ENCODE measurements around the gene CLDN14.

Gene CLDN14, protein sequence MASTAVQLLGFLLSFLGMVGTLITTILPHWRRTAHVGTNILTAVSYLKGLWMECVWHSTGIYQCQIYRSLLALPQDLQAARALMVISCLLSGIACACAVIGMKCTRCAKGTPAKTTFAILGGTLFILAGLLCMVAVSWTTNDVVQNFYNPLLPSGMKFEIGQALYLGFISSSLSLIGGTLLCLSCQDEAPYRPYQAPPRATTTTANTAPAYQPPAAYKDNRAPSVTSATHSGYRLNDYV

DNA sequence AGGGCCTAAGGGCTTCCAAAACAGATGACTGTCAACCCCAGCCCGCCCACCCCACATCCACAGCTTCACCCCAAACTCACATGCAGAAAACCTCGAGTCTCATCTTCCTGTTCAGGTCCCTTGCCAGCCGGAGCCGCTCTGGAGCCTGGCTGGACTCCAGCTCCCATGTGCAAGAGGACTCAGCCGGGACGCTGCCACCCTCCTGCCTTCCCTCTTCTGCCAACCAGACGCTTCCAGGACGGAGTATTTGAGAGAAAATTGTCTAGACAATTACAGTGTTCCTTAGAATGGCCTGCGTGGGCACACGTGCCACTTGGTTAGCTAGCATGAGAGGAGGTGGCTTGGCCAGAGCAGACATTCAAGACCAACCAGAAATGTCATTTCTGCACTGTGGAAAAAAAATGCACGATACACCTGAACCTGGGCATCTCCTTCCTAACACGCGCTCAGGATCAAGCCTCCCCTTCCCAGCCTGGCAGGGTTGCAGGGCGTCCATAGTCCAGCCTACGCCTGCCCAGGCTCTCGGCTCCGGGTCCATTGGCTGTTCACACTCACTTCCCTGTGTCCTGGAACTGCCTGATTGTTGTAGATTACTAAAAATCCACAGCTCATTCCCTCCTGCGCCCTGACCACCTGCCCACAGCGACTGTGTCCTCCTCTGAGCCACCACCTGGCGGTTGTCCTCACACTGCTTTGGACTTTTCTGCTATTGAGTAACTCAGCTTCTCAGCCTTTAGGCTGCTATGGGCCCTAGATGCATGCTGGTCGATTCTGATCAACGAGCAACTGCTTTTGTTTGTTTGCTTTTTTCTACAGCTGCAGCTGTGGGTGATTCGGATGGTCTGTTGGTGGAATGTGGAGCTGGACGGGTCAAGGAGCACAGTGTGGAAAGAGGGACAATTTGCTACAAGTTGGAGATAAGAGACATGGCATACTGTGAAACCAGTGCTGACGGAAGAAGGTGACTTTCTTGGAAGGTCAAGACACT lies at the start of gene CLDN14:
Gene CLDN14, minus strand, starts transcription at position 708 of the 988 bp plus-strand sequence. CDS start 18,427 bp downstream, outside the sequence.
- DNase-seq (ENCODE audit: low read depth in 3 of 3): no peak

DNA sequence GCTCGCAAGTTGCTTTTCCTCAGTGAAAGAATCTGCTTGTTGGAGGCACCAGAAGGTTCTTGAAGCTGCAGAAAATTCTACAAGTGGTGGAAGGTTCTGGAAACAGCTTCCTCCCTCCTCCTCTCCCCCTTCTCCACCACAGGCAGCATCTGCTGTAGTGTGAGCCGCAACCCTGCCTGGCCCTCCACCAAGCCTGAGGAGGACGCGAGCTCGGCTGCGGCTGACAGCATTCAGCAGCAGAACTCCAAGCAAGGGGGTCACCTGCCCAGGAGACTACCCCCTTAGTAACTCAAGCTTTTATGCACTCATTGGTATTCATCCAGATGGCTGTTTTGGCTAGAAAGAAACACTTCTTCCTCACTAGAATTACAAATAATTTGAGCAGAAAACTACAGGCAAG lies 48.8 kb upstream of the CLDN14 start:
- DNase-seq (ENCODE audit: low read depth in 3 of 3): no peak

DNA sequence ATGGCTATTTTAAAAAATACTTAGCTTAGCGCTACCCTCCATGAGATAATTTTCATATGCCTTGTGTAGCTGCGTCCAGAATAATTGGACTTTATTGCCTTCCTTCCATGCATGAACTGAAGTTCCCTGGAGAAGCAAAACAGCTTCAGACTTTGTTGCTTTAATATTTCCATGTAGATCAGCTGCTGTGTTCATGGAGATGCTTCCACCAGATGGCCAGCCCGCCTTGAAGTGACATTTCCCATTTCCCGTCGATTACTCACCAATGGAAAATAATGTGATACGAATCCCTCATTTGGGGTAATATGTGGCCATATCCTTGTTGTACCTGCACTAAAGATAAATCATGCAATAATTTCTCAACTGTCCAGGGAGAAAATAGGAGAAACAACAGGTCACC lies 47.4 kb upstream of the CLDN14 start:
- no peak for DNase-seq (ENCODE audit: low read depth in 3 of 3)

DNA sequence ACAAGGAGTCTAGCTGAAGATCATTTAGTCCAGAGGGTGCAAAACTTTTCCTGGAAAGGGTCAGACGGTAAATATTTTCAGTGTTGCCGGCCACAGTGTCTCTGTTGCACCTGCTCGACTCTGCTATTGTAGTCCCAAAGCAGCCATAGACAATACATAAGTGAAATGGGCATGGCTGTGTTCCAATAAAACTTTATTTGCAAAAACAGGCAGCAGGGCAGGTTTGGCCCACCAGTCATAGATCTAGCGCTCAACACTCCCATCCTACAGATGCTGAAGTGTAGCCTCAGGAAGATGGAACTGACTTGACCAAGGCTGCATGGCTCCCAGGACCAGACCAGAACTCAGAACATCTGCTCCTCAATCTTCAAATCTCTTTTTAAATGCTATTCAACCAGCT lies 46.2 kb upstream of the CLDN14 start:
- DNase-seq (ENCODE audit: low read depth in 3 of 3): no peak

DNA sequence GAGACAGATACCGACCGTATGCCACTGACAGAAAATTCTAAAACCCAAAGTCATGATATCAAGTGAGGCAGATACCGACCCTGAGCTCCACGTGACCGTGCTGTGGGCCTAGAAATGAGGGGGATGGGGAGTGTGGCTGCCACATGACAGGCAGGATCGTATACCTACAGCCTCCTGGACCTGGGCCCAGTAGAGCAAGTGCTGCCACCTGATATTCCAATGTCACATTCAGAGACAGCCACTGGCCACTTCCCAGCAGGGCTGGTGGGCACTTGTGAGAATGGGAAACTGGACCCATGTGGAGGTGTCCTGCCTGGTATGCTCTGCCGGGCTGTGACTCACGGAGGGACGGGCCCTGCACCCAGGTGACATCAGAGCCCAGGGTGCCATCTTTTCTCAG lies 44.6 kb upstream of the CLDN14 start:
- DNase-seq (ENCODE audit: low read depth in 3 of 3): no peak

DNA sequence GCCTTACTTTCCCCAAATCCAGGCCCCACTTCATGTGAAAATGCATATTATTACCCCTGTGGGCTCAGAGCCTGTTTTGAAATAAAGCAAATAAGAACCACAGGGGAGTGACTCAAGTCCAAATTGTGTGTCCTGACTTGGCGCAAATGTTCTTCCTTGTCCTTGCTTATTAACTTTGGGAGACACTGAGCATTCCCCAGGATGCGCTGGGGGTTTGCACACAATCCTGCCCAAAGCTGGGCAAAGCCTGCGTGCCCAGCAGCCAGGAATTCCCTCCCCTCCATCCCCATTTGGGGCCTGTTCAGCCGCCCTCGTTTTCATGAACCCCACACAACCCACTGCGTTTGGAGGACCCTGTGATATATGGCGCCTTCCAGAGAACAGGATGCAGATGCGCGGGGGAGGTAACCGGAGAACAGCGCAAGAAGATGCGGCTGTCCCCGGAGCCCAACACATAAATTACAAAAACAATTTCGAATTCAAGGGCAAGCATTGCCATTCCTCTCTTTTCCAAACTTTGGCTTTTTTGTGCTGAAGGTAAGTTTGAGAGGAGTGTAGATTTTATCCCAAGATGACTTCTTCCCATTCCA lies 42.4 kb upstream of the CLDN14 start:
- DNase-seq (ENCODE audit: low read depth in 3 of 3): no peak

DNA sequence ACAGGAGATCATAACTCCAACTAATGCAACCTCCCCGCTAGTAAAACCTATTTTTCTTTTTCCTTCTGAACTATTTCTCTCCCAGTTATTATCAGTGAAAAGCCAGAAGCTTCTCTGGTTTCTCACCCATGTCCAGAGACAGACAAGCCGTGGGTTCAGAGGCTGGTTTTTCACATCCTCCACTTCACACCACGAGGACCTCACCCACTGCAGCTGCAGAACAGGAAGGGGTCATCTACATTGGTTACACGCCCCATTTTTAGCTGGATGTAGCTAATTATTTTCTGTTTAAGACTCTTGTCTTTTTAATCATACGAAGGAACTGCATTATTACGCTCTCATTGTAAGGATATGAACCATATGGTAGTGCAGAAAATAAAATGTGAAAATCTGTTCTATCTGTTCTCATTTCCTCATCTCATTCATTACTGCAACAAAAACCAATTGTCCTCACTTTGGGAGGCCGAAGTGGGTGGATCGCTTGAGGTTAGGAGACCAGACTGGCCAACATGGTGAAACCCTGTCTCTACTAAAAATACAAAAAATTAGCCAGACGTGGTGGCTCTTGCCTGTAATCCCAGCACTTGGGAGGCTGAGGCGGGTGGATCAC lies 39.1 kb upstream of the CLDN14 start:
- no peak for DNase-seq (ENCODE audit: low read depth in 3 of 3)

DNA sequence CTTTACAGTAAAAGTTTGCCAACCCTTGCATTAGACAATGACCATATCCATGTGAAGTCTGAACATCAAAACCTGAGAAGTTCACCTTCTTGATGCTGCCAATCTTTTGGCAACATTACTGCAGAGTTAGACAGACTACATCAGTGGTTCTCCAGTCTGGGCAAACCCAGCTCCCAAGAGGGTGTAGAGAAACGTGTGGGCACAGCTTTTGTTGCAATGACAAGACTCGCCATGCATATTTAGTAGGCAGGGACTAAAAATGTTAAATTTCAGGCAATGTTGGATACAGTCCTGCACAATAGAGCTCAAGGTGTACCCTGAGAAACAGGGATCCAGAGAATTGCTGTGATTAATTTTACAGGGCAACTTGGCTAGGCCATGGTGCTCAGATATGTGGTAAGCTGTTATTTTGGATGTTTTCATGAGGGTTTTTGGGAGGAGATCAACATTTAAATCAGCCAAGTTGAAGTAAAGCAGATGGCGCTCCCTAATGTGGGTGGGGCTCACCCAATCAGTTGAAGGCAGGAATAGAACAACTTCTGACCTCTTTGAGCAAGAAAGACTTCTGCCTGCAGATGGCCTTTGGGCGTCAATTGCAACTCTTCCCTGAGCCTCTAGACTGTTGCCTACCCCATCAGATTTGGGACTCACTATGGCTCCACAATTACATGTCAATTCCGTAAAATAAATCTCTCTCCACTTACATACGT lies 37.6 kb upstream of the CLDN14 start:
- DNase-seq (ENCODE audit: low read depth in 3 of 3): no peak

DNA sequence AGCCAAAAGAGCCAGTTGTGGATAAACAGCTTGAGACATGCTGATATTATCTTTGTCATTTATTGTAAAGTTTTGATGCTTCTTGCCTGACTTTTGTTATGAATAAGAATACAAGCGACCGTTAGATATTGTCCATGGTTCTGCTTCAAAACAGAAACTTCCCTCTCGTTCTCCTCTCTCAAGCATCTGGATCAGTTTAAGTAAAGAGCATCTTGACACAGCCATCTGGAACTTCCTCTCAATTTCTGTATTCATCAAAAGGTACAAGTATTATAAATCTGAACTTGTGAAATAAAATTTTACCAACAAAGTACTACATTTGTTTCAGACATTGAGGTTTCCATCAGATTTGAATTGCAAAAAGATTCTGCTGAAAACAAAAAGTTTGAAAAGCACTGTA lies 36.4 kb upstream of the CLDN14 start:
- no peak for DNase-seq (ENCODE audit: low read depth in 3 of 3)

DNA sequence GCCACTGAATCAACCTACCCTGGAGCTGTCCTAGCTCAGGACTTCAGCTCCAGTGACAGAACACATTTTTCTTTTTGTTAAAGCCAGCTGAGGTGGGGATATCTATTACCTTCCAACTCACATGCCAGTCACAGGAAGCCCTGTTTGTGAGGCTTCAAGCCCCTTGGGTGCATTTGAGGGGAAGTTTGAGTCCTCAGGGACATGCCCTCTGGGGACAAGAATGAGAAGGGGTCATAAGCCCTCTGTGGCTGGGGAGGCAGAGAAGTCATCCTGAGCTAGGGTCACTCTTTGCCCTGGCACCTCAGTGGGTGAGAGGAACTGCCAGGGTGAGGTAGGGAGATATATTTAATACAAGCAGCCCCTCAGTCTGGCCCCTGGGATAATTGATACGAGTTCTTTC lies 33.5 kb upstream of the CLDN14 start:
- no peak for DNase-seq (ENCODE audit: low read depth in 3 of 3)

DNA sequence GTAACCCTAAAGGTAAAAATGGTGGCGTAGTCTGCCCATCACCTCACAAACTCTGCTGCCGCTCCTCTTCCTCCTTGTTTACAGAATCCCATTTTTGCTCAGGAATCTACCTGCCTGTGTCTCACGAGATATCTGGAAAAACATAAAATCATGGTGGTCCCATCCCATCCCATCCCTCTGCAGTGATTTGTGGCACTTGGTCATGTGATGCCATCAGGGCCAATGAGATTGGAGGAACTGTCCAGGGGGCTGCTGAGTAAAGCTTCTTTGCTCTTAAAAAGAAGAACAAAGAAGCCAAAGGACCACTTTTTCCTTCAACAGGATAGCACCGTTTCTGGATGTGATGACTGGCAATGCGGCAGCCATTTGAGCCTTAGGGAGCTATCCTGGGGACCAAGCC lies 33.0 kb upstream of the CLDN14 start:
- DNase-seq (ENCODE audit: low read depth in 3 of 3): no peak

DNA sequence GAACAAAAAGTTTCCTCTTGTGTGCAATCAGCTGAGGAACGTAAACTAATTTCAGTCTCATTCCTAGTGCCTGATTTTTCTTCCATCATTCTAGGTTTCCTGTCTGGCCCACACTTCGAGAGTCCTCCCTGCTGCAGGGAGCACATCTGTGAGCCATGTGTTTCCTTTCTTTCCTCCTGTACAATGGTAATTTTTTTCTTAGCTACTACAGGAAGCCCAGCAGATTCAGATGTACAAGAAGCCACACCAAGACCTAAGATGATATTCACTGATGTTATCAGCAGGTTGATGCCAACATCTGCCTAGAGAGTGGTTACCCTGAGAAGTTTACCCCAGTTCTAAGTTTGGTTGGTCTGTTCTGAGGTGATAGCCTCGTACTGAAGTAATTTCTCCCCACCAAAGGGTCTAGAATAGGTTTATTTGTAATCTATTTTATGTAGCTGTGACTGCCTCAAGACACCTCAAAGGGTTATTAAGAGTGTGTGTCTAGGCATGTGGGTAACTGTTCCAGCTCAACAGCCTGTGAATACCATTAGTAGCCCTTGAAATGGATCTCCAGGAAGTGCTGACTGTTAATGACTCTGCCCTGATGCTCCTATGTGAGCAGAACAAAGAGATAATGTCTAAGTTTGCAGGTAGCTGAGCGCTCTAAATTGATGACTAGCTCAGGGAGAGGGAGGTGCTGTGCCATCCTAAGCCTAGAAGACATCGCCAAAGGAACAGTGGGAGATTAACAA lies 31.7 kb upstream of the CLDN14 start:
- no peak for DNase-seq (ENCODE audit: low read depth in 3 of 3)

DNA sequence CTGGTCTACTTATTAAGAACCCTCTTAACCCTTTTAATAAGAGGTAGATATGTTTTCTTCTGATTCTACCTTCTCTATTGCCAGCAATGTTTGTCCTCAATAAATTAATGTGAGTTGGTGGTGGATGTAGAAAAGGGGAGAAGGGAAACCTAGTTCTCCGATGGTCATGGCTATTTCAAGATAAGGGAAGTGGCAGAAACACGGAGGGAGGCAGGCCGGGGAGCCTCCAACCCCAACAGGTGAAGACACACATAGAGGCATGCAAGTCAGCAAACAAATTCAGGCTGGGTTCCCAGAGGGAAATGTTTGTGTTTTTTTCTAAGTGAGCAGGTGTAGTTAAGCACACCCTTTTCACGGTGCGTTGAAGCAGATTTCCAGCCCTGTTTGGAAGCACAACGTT lies 31.0 kb upstream of the CLDN14 start:
- DNase-seq (ENCODE audit: low read depth in 3 of 3): no peak

DNA sequence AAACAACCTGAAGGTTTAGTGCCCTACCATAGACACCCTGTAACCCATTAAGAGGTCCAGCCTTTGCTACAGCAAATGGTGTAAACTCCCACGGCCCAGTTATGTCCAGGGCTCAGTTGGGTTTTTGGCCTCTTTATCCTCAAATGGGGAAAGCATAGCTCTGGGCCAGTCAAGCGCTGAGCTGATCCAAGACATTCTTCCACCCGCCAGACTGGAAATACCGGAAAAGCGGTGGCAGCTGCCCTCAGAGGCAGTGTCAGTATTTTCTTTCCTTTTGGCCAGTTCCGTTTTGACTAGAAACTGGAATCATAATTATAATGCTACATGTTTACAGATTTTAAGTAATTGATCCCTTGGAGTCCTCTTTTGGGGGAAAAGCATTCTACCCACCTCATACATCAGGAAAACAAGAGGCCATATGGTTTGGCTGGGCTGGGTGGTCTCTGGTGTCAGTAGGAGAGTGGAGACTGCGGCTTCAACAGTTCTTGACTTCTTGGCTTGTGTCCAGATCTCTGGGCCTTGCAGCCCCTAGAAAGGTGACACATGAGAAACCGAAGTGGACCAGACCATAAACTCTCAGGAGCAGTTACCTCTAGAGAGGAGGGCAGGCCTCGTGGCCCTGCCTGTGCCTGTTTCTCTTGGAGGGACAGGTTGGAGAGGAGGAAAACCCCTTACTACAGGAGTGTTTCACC lies 30.2 kb upstream of the CLDN14 start:
- DNase-seq (ENCODE audit: low read depth in 3 of 3): no peak

DNA sequence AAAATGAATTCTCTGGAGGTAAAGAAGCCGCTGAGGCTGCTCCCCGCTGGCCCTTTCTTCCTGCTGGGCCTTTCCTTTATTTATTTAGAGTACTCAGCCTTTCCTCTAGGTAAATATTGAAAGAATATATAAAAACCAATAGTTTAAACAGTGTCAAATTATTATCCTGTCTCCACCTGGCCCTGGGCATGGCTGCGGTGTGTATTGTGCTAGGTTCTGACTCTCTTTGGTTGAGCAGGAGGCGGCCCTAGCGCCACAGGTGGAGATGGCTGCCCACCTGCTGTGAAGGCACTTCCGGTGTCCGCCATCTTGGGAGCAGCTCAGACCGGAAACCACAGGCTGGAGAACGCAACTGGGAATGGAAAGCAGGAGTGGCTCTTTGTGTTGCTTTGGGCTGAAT lies 29.0 kb upstream of the CLDN14 start:
- no peak for DNase-seq (ENCODE audit: low read depth in 3 of 3)

DNA sequence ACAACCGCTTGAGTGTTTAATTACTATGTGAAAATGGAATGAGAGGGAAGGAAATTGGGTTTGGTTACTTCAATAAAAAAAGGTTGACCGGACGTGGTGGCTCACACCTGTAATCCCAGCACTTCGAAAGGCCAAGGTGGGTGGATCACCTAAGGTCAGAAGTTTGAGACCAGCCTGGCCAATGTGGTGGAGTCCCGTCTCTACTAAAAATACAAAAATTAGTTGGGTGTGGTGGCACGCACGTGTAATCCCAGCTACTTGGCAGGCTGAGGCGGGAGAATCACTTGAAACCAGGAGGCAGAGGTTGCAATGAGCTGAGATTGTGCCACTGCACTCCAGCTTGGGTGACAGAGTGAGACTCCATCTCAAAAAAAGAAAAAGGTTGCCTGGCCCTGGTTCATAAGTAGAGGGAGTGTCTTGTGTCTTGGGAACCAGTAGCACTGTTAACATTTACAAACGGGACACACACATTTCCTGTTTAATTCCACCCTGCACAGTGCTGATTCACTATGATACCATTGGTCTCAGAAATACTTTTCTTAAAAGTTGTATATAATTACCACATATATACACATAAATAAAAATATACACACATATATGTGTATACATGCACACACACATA lies 27.6 kb upstream of the CLDN14 start:
- DNase-seq (ENCODE audit: low read depth in 3 of 3): no peak

DNA sequence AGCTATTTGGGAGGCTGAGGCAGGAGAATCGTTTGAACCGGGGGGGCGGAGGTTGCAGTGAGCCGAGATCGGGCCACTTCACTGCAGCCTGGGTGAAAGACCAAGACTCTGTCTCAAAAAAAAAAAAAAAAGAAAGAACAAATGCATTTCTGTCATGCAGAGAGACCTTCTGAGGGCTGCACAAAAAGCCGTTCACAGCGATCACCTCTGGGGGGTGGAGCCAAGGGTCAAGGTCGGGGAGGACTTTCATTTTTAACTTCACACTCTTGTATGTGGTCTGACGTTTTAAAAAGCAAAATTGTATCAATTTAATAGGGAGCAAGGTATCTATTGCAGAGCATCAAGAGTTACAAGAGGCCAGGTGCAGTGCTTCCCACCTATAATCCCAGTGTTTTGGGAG lies 26.6 kb upstream of the CLDN14 start:
- DNase-seq (ENCODE audit: low read depth in 3 of 3): no peak

DNA sequence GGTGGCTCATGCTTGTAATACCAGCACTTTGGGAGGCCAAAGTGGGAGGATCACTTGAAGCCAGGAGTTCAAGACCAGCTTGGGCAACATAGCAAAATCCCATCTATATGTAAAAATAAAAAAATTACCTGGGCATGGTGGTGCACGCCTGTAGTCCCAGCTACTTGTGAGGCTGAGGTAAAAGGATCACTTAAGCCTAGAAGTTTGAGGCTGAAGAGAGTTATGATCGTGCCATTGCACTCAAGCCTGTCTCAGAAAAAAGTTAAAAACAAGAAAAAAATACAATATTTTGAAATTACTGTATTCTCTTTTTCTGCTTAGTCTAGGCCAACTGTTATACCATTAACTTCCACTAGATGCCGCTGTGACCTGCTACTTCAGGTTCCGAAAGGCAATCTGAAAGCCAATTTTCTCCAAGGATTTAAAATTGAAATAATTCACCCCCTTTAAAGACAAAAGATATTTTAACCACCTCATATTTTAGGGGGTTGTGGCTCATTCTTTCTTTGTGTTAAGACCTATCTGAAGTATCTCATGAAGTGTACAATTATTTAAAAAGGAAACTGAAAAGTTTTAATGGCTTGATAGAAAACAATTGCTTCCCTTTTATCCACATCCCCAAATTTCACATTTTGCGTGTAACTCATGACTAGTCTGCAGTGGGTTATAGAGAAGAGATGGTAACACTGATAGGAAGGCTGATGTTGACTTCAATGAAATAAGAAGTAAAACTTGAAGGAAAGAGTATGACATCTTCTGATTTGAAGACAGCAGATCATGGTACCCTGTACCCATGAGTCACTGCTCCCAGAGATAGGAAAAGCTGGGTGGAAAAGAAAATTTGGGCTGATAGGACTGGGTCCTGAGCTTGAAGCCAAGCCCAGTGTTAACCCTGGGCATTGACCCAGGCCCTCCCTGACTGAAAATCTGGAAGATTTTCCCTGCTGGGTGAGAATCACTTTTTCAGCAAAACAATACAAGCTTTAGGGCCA lies 24.4 kb upstream of the CLDN14 start:
- peak in 2 of 3 donors; percentile 21 to 28 for DNase-seq (ENCODE audit: low read depth in 3 of 3)

DNA sequence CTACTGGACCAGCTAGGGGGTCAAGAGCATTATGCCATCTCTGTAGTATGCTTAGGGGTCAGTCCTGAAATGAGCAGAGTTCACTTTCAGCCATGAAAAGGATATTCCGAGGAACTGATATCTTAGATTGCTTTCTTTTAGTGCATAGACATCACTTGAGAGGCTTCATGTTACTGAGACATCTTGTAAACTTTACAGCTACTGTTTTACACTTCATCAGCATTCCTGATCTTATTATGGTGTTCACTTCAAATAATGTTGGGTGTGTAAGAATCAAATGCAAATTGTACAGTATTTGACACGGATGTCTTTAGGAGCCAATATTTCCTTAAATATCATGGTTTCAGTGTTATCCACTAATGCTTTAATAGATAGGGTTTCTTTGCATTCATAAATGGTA lies 22.4 kb upstream of the CLDN14 start:
- no peak for DNase-seq (ENCODE audit: low read depth in 3 of 3)
